Adrenal gland (tissue), 12 donors: ENCODE results near the gene DCDC2B. TPM values are rescaled to one million over a fixed set of nuclear protein-coding genes. Genes with fewer than 3 reads are reported as not detected.

ENCODE experiments used
- DNase-seq, 7 donors: peaks; one replicate each; pipeline ENCODE4 v3.0.0-alpha.2; 2019 to 2020
- H3K27ac ChIP-seq, 5 donors: fragments of 200-600 bp; sonication (generic) in 4 of 5; 1 replicate in 3 of 5; 2 replicates in 2 of 5; pipeline versions ENCODE4 v1.5.1 to v1.8.0; 2016 to 2020; ENCODE audit warnings: mild to moderate bottlenecking in 1 of 5
- H3K27me3 ChIP-seq: fragments of 200-600 bp; 2 replicates; pipeline ENCODE4 v1.8.0; 2021
- H3K36me3 ChIP-seq, 2 donors: fragments of 200-600 bp; replicated peaks in 1 of 2; 1 replicate in 1 of 2; 2 replicates in 1 of 2; pipeline versions ENCODE4 v1.5.1 to v1.8.0; 2018 to 2022
- H3K4me1 ChIP-seq, 2 donors: fragments of 200-600 bp; replicated peaks in 1 of 2; 1 replicate in 1 of 2; 2 replicates in 1 of 2; pipeline versions ENCODE4 v1.5.1 to v1.8.0; 2018 to 2021
- H3K4me3 ChIP-seq, 4 donors: fragments of 200-600 bp; sonication (generic) in 3 of 4; one replicate each; pipeline ENCODE4 v1.5.1; 2016 to 2018
- H3K9me3 ChIP-seq, 3 donors: fragments of 200-600 bp; sonication (generic) in 1 of 3; replicated peaks in 1 of 3; 1 replicate in 2 of 3; 2 replicates in 1 of 3; pipeline versions ENCODE4 v1.5.1 to v1.8.0; 2016 to 2021
- POLR2A ChIP-seq, 2 donors: fragments of 450-650 bp; IDR thresholded peaks; one replicate each; pipeline ENCODE4 v1.6.1; 2017; ENCODE audit warnings: antibody characterized with exemption in 2 of 2, mild to moderate bottlenecking in 2 of 2, moderate library complexity in 1 of 2
- WGBS, 4 donors: extraction: QIAGEN DNeasy Blood & Tissue Kit in 2 of 4; methylation state at CpG; one replicate each; pipeline versions ENCODE4 v1.1.5 to v1.1.7; 2013 to 2017; 5-methylcytosine and 5-hydroxymethylcytosine counted together
- intact Hi-C, 2 donors: fragments of 100-400 bp; cut with DNase I; formaldehyde crosslinking; loops; one replicate each; pipeline versions ENCODE4 v1.14.1 to v1.15.0; 2022 to 2023
- polyA plus RNA-seq, 3 donors: library from polyadenylated mRNA; stranded (reverse); fragments of 200-250 nt in 2 of 3; fragments of 350-450 nt in 1 of 3; fragmentation: Illumina TruSeq in 1 of 3; extraction: RNeasy Lipid Tissue Mini Kit (QIAGEN cat#74804) in 1 of 3; gene quantifications; one replicate each; pipeline ENCODE4 v1.2.3, GENCODE V29; 2013 to 2014
- total RNA-seq, 9 donors: library from RNA; depleted of rRNA in 4 of 9; stranded (reverse); fragments of >200 nt in 4 of 9; fragments of 120-200 nt in 1 of 9; fragmentation: NEBNext Ultra II Directional in 1 of 9; extraction: Animal tissue kit (Norgen Biotek cat#: 25700) in 1 of 9; gene quantifications; one replicate each; pipeline versions ENCODE4 v1.1.0 to v1.2.4, GENCODE V29; 2013 to 2023
- TF ChIP-seq, protein P1 (sequence below), 6 experiments: fragments of 450-650 bp in 4 of 6; fragments of 200-600 bp in 2 of 6; sonication (generic) in 1 of 6; IDR thresholded peaks; 1 replicate in 5 of 6; 2 replicates in 1 of 6; pipeline versions ENCODE4 v1.5.1 to v1.8.0; 2016 to 2021; ENCODE audit warnings: antibody characterized with exemption in 6 of 6, mild to moderate bottlenecking in 2 of 6, moderate library complexity in 1 of 6
- donor health status: healthy with polysubstance abuse.
- donor health status: Bipolar disorder and iron deficiency.
- donor health status: DM: yes; HTN: yes; CAD: no.
- donor health status: DM: no; HTN: no; CAD: no.
- donor health status: DM: no; HTN: no; CAD: no.
- donor health status: DM: yes; HTN: yes; CAD: no.

DCDC2B gene
- total and polyA plus RNA-seq, 12 donors, result not detected

DNA sequence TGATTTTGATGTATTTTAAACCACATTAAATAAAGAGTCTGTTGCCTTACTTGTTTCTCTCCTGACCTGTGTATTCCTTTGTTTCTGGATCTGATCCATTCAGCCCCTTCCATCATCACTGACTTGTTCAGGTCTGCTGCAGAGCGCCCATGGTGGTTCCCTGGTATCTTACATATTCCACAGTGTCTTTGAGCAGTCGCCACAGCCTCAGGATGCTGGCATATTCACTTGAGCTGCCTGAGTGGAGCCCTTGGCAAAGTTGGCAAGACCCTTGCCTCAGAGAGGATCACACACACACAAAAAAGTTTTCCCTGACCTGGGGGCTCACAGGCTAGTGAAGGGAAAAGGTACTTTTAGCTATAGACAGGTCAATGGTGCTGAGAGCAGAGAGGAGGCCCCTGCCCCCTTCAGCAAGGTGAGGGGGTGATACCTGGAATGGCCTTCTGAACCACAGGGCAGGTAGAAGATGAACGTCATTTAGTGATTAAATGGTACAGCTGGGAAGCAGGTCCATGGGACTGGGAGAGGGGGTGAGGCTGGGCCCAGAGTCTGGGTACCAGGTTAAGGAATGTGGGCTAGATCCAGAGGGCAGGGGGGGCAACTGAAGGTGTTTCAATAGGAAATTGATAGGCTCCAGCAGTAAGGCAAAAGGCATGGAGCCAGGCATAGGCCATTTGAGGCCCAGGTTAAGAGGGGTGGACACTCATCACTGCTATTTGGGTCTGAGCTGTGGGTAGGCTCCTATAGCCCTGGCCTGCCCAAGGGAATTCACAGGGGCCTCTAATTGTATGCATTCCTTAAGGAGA is 10.4 kb upstream of the DCDC2B start:
- H3K27ac ChIP-seq, result peak overlapping the region in 3 of 5 donors; percentile 2 to 90 (median 62)
- no peak for DNase-seq
- H3K36me3 ChIP-seq, result peaks cover 0 to 50% of the 10 kb centered on the region in 2 donors
- TF ChIP-seq POLR2A (IDR thresholded peaks at IDR 0.05), result no peak
- TF ChIP-seq, protein P1, sequence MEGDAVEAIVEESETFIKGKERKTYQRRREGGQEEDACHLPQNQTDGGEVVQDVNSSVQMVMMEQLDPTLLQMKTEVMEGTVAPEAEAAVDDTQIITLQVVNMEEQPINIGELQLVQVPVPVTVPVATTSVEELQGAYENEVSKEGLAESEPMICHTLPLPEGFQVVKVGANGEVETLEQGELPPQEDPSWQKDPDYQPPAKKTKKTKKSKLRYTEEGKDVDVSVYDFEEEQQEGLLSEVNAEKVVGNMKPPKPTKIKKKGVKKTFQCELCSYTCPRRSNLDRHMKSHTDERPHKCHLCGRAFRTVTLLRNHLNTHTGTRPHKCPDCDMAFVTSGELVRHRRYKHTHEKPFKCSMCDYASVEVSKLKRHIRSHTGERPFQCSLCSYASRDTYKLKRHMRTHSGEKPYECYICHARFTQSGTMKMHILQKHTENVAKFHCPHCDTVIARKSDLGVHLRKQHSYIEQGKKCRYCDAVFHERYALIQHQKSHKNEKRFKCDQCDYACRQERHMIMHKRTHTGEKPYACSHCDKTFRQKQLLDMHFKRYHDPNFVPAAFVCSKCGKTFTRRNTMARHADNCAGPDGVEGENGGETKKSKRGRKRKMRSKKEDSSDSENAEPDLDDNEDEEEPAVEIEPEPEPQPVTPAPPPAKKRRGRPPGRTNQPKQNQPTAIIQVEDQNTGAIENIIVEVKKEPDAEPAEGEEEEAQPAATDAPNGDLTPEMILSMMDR (IDR thresholded peaks at IDR 0.05), result no peak
- intact Hi-C loops, result no loop called here
- no peaks in the 10 kb centered on the region for H3K27me3 ChIP-seq
- WGBS, 4 donors, result 84 to 90% (median 86%) methylated on average over 3 of the region's 3 CpGs
- peaks cover 35 to 45% of the 10 kb centered on the region in 2 donors for H3K4me1 ChIP-seq
- H3K9me3 ChIP-seq, result no peaks in the 10 kb centered on the region
- no peak overlapping the region for H3K4me3 ChIP-seq

- Histone ChIP-seq H3K27me3 (no peaks in the 10 kb centered on the region), H3K27ac (peak overlapping the region in 4 of 5 donors; percentile 70 to 90 (median 82)), H3K36me3 (peaks cover 0 to 42% of the 10 kb centered on the region in 2 donors), H3K4me1 (peaks cover 35 to 45% of the 10 kb centered on the region in 2 donors), H3K4me3 (no peak overlapping the region), H3K9me3 (no peaks in the 10 kb centered on the region)
- intact Hi-C loops, result no loop called here
- no peak for TF ChIP-seq POLR2A (IDR thresholded peaks at IDR 0.05)
- TF ChIP-seq, protein P1 (IDR thresholded peaks at IDR 0.05), result no peak
- no peak for DNase-seq
- 65 to 90% (median 73%) methylated on average over 2 to 4 of the region's 4 CpGs for WGBS, 4 donors
These were observed 9.7 kb upstream of the DCDC2B start for GRCh38 chr1:32199043-32199716.

DNA sequence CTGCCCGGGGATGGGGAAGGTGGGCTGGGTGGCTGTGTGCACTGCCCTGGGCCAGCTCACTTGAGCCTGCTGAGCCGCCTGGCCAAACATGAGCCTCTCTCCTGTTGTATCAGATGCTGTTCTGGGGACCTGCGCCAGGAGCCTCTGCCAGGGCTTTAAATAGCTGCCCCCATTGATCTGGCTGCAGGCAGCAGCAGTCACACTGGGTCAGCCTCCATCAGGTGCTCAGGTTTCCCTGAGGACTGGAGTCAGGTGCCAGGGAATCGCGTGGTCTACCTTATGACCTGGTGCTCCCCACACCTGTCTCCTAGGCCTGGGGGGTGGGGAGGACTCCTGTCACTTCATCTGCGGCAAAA is 9.2 kb upstream of the DCDC2B start:
- Histone ChIP-seq H3K4me1 (peaks cover 35 to 45% of the 10 kb centered on the region in 2 donors), H3K36me3 (peaks cover 0 to 37% of the 10 kb centered on the region in 2 donors), H3K9me3 (no peaks in the 10 kb centered on the region), H3K27ac (peak overlapping the region in 4 of 5 donors; percentile 70 to 90 (median 82)), H3K4me3 (peak overlapping the region in 1 of 4 donors; percentile 77), H3K27me3 (no peaks in the 10 kb centered on the region)
- peak in 6 of 7 donors; percentile 64 to 87 (median 76) for DNase-seq
- intact Hi-C loops, result loop anchor here in 1 of 2 donors (5.0 kb wide), 1 partner anchor 48 kb away; the partner anchor contains the start of gene FAM167B
- TF ChIP-seq, protein P1 (IDR thresholded peaks at IDR 0.05), result no peak
- TF ChIP-seq POLR2A (IDR thresholded peaks at IDR 0.05), result peak in 1 of 2 donors; percentile 1
- 39 to 67% (median 44%) methylated on average over 1 to 6 of the region's 6 CpGs for WGBS, 4 donors
